ENCODE measurements around the gene UPF3A.
A peak's percentile ranks its signal among the peaks of the same experiment; 100 is the strongest.
"Not testable (repeated sequence)": the region's sequence is repeated elsewhere in the genome, so short reads cannot be mapped to it uniquely, and the experiment has no call there.

UPF3A gene

DNA sequence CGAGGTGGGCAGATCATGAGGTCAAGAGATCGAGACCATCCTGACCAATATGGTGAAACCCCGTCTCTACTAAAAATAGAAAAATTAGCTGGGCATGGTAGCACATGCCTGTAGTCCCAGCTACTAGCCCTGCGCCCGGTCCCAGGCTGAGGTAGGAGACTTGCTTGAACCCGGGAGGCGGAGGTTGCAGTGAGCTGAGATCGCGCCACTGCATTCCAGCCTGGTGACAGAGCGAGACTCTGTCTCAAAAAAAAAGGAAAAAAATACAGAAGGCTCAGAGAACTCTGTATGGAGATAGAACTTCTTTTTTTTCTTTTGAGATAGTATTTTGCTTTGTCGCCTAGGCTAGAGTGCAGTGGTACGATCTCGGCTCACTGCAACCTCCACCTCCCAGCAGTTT lies 17.1 kb upstream of the UPF3A start:
- not testable (repeated sequence) for DNase-seq

- no peak for DNase-seq
Measured at GRCh38 chr13:114264886-114265611, 16.4 kb upstream of the UPF3A start.

DNA sequence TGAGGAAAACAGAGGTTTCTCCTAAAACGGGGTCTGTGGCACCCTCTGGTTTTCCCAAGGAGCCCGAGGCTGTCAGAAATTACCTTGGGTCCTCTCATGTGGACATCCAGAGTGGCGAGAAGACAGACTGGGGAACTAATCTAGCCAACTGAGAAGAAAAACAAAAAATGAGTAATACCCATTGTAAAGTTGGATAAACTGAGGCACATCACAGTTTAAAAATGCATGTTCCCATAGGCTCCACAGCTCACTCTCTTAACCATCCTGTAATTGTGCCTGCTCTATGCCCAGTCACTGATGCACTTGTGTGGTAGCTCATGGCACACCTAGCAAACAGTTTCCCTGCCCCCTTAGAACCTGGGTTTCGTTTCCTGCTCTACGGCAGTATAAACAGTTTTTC lies 15.2 kb upstream of the UPF3A start:
- no peak for DNase-seq

DNA sequence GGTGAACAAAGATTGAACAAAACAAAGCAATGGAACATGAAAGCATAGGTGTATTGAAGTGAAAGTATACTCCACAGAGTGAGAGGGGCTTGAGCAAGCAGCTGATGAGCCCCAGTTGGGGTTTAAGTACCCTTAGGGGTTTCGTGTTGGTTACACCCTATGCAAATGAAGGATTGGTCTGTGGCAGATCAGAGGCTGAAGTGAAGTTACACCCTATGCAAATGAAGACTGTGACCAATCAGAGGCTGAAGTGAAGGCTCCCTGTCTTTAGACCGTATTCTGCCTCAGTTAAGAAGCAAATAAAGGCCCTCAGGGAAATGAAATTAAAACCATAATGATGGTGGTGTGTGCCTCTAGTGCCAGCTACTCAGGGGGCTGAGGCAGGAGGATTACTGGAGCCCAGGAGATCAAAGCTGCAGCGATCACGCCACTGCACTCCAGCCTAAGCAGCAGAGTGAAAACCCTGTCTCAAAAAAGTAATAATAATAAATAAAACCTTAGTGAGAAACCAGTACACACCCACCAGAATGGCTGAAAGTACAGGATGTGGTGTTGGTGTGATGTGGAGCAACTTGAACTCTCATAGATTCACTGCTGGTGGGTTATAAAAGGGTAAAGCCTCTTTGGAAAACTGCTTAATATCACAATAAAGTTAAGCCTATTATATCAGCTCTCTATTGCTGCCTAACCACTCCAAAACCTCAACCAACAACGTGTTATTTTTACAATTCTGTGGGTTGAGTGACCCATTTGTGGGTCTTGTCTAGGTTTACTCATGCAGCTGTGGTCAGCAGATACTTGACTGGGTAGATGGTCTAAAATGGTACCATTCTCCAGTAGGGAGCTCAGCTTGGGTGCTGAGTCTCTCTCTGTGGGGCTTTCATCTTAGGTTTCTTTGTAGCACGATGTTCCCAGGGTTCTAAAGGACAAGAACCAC lies 12.8 kb upstream of the UPF3A start:
- no peak for DNase-seq

GRCh38 chr13:114269281-114269770 lies 12.1 kb upstream of the UPF3A start:
- DNase-seq: no peak

DNA sequence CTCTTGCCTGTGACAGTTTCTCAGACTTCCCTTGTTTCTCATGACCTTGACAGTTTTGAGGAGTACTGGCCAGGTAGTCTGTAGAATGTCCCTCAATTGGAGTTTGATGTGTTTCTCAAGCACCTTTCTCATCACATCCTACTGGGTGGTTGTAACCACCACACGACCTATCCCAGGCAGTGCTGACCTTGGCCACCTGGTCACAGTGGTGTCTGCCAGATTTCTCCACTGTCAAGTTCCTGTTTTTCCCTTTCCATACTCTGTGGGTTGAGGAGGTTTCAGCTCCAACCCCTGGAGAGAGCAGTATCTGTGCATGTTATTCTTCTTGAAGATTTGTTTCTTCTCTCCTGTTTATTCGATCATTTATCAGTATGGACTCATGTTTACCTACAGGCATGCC lies 8.4 kb upstream of the UPF3A start:
- DNase-seq: no peak

- DNase-seq: no peak
Measured at GRCh38 chr13:114275304-114275703, 6.1 kb upstream of the UPF3A start.

DNA sequence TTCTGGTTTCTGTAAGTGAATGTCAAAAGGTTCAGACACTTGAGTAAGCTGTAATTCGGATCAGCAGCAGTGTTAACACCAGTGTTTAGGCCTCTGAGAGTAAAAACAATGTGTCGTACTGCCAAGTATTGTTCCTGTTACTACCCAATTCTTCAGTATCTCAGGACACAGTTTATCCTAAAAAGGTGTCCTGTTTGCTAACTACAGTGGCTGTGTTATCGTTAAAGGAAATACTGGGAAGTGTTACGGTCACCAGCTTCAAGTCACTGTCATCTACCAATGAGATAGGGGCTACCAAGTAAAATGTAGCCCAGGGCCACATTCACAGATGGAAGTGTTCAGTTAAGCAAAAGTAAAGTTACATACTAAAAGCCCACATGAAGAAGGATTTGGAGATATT lies 2.3 kb upstream of the UPF3A start:
- no peak for DNase-seq

DNA sequence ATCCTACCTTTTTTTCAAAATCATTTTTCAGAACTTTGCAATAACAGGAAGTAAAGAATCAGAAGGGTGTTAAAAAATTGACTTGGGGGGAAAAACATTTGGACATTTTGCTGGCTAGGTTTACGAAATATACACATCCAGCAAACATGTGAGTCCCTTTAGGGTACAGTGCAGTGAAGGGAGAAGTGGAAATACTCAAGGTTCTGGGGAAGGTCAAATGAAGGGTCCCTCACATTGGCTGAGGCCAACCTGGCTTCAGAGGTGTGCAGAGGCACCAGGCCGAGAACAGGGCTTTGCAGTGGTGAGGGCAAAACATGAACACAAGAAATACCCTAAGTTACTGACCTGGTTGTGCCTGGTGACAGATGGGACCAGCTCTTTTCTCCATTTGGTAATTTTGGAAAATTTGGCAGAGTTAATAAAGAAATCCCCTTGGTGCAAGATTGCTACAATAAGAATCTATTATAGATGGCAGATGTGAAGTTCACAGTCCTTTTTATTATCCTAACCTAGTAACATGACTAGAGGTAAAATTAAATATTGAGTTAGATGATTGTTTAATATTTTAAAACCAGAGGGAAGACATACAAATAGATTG lies 1.5 kb upstream of the UPF3A start:
- no peak for DNase-seq

DNA sequence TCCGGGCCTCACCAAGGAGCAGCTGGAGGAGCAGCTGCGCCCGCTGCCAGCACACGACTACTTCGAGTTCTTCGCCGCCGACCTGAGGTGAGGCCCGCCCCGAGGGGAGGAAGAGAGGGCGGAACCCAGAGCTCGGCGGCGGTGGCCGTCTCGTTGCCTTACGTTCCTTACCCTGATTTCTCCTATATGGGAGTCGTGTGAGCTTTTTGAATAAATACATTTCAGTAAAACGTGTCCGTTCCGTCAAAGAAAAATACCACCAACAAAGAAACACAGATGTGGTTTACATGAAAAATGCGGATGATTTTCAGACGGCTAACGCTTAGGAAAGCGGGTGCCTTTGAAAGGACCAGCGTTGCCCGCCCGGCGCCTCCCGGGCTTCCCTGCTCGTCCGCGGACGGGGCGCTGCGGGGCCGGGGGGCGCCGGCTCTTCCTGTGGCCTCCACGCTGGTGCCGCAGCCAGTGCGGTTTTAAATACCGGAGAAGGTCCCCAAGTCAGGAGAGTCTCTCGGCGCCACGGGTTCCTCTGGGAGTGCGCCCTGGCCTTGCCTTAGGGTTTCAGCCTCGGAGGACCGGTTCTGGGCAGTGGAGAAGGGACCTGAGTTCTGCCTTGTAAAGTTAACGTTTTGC lies 755 bp downstream of the UPF3A start:
- peak; percentile 88 for DNase-seq

GRCh38 chr13:114283576-114283975 lies 2.2 kb downstream of the UPF3A start:
- no peak for DNase-seq

- DNase-seq: no peak
Measured at GRCh38 chr13:114284680-114285079, 3.3 kb downstream of the UPF3A start.

GRCh38 chr13:114285166-114285808 lies 3.9 kb downstream of the UPF3A start:
- DNase-seq: no peak

- DNase-seq: no peak
Measured at GRCh38 chr13:114286808-114287207, 5.4 kb downstream of the UPF3A start.

DNA sequence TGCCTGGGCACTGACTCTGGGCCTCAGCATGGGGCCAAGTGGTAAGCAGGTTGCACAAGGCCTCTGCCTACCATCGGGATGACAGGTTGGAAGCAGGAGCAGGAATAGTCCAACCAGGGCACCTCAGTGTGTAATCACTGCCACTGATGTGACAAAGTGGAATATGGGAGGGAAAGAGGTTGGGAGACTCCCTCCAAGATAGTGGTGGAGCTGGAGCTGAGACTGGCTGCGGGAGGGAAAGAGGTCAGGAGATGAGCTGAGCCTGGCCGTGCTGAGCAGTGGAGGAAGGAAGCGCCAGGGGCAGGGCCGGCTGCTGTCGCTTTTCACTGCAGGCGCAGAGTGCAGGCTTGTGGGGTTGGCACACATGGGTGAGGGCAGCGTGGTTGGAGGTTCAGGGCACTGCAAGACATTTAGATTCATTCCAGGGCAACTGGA lies 6.8 kb downstream of the UPF3A start:
- no peak for DNase-seq

DNA sequence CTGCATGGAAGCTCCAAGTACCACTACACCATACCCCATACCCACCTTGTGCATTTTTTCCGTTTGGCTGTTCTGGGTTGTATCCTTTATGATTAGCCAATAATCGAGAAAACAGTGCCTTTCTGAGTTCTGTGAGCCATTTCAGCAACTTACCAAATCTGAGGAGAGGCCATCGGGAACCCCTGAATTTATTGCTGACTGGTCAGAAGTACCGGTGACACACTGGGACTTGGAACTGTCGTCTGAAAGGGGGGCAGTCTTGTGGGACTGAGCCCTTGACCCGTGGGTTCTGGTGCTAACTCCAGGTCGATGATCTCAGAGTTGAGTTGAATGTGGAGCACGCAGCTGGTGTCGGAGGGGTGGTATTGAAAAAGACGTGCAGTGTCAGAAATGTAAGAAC lies 15.0 kb downstream of the UPF3A start:
- no peak for DNase-seq

- DNase-seq: no peak
Measured at GRCh38 chr13:114296902-114297301, 15.5 kb downstream of the UPF3A start.

DNA sequence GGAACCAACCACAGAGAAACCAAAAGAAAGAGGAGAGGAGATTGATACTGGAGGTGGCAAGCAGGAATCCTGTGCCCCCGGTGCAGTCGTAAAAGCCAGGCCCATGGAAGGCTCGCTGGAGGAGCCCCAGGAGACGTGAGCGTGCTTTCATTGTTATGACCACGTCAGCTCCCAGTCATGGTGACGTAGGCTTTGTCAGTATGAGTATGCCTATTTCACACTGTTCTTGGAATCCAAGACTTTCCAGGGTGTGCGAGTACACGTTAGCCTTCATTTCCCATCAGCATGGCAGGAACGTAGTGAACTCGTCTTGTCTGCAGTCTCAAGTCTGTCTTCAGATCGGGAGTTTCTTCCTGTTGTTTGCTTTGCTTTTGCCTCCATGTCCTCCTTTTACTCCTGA lies 17.5 kb downstream of the UPF3A start:
- DNase-seq: no peak

- no peak for DNase-seq
Measured at GRCh38 chr13:114299604-114300305, 18.4 kb downstream of the UPF3A start.

DNA sequence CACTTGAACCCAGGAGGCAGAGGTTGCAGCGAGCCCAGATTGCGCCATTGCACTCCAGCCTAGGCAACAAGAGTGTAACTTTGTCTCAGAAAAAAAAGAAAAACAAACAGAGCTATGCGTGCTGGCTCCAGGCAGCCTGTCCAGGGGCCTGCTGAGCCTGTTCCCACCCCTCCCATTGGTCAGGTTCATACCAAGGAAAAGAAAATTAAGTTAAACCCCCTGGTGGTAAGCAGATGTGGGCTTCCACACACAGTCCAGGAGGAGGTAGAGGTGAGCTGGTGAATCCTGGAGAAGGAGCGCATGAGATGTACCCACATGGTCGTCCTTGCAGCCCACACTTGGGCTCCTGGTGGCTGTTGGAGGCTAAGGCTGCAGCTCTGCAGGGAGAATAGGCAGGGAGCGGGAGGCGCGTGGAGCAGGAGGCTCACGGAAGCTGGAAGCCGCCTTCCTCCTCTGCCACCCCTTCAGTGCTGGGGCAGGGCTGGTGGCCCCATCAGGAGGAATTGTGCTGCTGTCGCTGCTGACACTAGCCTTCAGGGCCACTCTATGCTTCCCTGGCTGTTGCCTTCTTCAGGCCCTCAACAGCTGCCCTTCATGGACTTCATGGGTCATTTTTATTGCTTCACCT lies 22.4 kb downstream of the UPF3A start:
- no peak for DNase-seq

GRCh38 chr13:114304346-114305034 lies 23.1 kb downstream of the UPF3A start:
- DNase-seq: no peak

Data from NCI-H1105 (cell line).